NT2/D1 (cell line): Measurements from ENCODE around the gene PAFAH2.

ENCODE experiments used
- SUZ12 ChIP-seq: IDR thresholded peaks from 2 replicates; pipeline ENCODE4 v1.6.1; 2011; ENCODE audit not compliant: insufficient read length, insufficient read depth; ENCODE audit errors: extremely low read depth
- YY1 ChIP-seq: IDR thresholded peaks from 2 replicates; pipeline ENCODE4 v1.6.1; 2011; ENCODE audit not compliant: insufficient read length, insufficient read depth
- ZNF274 ChIP-seq: IDR thresholded peaks from 2 replicates; pipeline ENCODE4 v1.6.1; 2011; ENCODE audit warnings: mild to moderate bottlenecking, low read depth, low read length

GRCh38 chr1:25967308-25967707 lies 30.6 kb downstream of the PAFAH2 start:
- TF ChIP-seq ZNF274 (no peak), YY1 (no peak), SUZ12 (no peak)
